ENCODE measurements around the gene PDZD2. TPM values are rescaled to one million over a fixed set of nuclear protein-coding genes. Genes with fewer than 3 reads are reported as not detected.

Gene PDZD2
- total RNA-seq, 1 experiment from 2014 or later: not detected

DNA sequence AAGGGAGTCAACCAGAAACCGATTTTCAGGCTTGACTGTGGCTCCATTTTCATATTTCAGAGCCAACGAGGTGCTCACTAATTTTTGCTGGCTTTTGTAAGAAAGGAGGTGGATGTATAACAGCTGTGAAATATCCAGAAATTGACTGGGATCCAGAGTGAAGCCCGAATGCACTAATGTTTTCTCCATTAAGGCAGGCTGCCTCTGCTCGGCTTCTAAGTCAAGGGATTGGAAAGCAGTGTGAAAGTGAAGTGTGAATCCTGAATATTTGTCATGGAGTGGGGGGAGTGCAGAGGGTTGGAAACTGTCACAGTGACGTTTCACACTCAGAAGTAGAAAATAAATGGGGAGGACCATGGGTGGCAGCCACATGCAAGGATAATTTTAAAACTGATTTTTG, 297.8 kb downstream of the PDZD2 start:
- H3F3A ChIP-seq (ENCODE audit: insufficient read depth, low read depth): no peaks in the 10 kb centered on the region
- ChIA-PET CTCF (interaction anchor here (0.6 kb wide), 1 partner anchor 21 kb away, joined by 4 read pairs; no protein-coding TSS in a partner anchor), POLR2A (ENCODE audit: unreplicated experiment) (no interaction called here)
- no peaks in the 10 kb centered on the region for H3K4me1 ChIP-seq (replicated peaks; ENCODE audit: insufficient read depth)
- no peaks in the 10 kb centered on the region for H3K36me3 ChIP-seq (ENCODE audit: low read depth)
- H3K27ac ChIP-seq: no peak overlapping the region
- intact Hi-C loops (cut with micrococcal nuclease; ENCODE audit: unreplicated experiment): no loop called here
- H3K9me2 ChIP-seq (ENCODE audit: insufficient read depth): no peaks in the 10 kb centered on the region
- DNase-seq: no peak
- H2AFZ ChIP-seq: no peak overlapping the region
- no TSS peak for BruUV-seq (replicated peaks)
- TF ChIP-seq, protein P1, sequence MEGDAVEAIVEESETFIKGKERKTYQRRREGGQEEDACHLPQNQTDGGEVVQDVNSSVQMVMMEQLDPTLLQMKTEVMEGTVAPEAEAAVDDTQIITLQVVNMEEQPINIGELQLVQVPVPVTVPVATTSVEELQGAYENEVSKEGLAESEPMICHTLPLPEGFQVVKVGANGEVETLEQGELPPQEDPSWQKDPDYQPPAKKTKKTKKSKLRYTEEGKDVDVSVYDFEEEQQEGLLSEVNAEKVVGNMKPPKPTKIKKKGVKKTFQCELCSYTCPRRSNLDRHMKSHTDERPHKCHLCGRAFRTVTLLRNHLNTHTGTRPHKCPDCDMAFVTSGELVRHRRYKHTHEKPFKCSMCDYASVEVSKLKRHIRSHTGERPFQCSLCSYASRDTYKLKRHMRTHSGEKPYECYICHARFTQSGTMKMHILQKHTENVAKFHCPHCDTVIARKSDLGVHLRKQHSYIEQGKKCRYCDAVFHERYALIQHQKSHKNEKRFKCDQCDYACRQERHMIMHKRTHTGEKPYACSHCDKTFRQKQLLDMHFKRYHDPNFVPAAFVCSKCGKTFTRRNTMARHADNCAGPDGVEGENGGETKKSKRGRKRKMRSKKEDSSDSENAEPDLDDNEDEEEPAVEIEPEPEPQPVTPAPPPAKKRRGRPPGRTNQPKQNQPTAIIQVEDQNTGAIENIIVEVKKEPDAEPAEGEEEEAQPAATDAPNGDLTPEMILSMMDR (conservative IDR thresholded peaks at IDR 0.05): no peak
- no peak for TF ChIP-seq EZH2 (IDR thresholded peaks at IDR 0.05; ENCODE audit: low read depth)
- H3K79me2 ChIP-seq (ENCODE audit: low read depth): no peaks in the 10 kb centered on the region
- no peaks in the 10 kb centered on the region for H4K20me1 ChIP-seq (ENCODE audit: insufficient read depth)
- peaks cover 81% of the 10 kb centered on the region for H3K27me3 ChIP-seq (ENCODE audit: insufficient read depth, low read depth)
- H3K9me3 ChIP-seq (ENCODE audit: insufficient read depth, low read depth): 0 out of 2 replicates have a peak, but pooled peaks cover 5% of the 10 kb centered on the region
- no peak overlapping the region for H3K4me3 ChIP-seq
- H3K4me2 ChIP-seq: no peak overlapping the region

- Histone ChIP-seq H3K9me3 (ENCODE audit: insufficient read depth, low read depth) (0 out of 2 replicates have a peak, but pooled peaks cover 5% of the 10 kb centered on the region), H3K27me3 (ENCODE audit: insufficient read depth, low read depth) (peaks cover 82% of the 10 kb centered on the region), H4K20me1 (ENCODE audit: insufficient read depth) (no peaks in the 10 kb centered on the region), H3K4me3 (no peak overlapping the region), H3K36me3 (ENCODE audit: low read depth) (no peaks in the 10 kb centered on the region), H3K4me1 (replicated peaks; ENCODE audit: insufficient read depth) (no peaks in the 10 kb centered on the region), H2AFZ (no peak overlapping the region), H3K9me2 (ENCODE audit: insufficient read depth) (no peaks in the 10 kb centered on the region), H3K4me2 (no peak overlapping the region), H3F3A (ENCODE audit: insufficient read depth, low read depth) (no peaks in the 10 kb centered on the region), H3K27ac (no peak overlapping the region), H3K79me2 (ENCODE audit: low read depth) (no peaks in the 10 kb centered on the region)
- ChIA-PET CTCF (no interaction called here), POLR2A (ENCODE audit: unreplicated experiment) (no interaction called here)
- no TSS peak for BruUV-seq (replicated peaks)
- TF ChIP-seq EZH2 (IDR thresholded peaks at IDR 0.05; ENCODE audit: low read depth): no peak
- TF ChIP-seq, protein P1 (conservative IDR thresholded peaks at IDR 0.05): no peak
- intact Hi-C loops (cut with micrococcal nuclease; ENCODE audit: unreplicated experiment): no loop called here
- no peak for DNase-seq
Observed at GRCh38 chr5:31937226-31937625, 298.3 kb downstream of the PDZD2 start.

- no peaks in the 10 kb centered on the region for H3K9me2 ChIP-seq (ENCODE audit: insufficient read depth)
- BruUV-seq (replicated peaks): no TSS peak
- H3K36me3 ChIP-seq (ENCODE audit: low read depth): no peaks in the 10 kb centered on the region
- ChIA-PET POLR2A (ENCODE audit: unreplicated experiment) (no interaction called here), CTCF (no interaction called here)
- H3K9me3 ChIP-seq (ENCODE audit: insufficient read depth, low read depth): 0 out of 2 replicates have a peak, but pooled peaks cover 5% of the 10 kb centered on the region
- intact Hi-C loops (cut with micrococcal nuclease; ENCODE audit: unreplicated experiment): no loop called here
- H4K20me1 ChIP-seq (ENCODE audit: insufficient read depth): no peaks in the 10 kb centered on the region
- H3K27me3 ChIP-seq (ENCODE audit: insufficient read depth, low read depth): peaks cover 82% of the 10 kb centered on the region
- TF ChIP-seq, protein P1 (conservative IDR thresholded peaks at IDR 0.05): no peak
- no peak for TF ChIP-seq EZH2 (IDR thresholded peaks at IDR 0.05; ENCODE audit: low read depth)
- no peak for DNase-seq
- H3F3A ChIP-seq (ENCODE audit: insufficient read depth, low read depth): no peaks in the 10 kb centered on the region
- H2AFZ ChIP-seq: no peak overlapping the region
- H3K4me3 ChIP-seq: no peak overlapping the region
- no peaks in the 10 kb centered on the region for H3K4me1 ChIP-seq (replicated peaks; ENCODE audit: insufficient read depth)
- no peaks in the 10 kb centered on the region for H3K79me2 ChIP-seq (ENCODE audit: low read depth)
- H3K4me2 ChIP-seq: no peak overlapping the region
- H3K27ac ChIP-seq: no peak overlapping the region
Observed at GRCh38 chr5:31937703-31938102, 298.8 kb downstream of the PDZD2 start.

Measured in PC-9 (cell line).